ENCODE results near the gene LOC101059915.

LOC101059915 gene

DNA sequence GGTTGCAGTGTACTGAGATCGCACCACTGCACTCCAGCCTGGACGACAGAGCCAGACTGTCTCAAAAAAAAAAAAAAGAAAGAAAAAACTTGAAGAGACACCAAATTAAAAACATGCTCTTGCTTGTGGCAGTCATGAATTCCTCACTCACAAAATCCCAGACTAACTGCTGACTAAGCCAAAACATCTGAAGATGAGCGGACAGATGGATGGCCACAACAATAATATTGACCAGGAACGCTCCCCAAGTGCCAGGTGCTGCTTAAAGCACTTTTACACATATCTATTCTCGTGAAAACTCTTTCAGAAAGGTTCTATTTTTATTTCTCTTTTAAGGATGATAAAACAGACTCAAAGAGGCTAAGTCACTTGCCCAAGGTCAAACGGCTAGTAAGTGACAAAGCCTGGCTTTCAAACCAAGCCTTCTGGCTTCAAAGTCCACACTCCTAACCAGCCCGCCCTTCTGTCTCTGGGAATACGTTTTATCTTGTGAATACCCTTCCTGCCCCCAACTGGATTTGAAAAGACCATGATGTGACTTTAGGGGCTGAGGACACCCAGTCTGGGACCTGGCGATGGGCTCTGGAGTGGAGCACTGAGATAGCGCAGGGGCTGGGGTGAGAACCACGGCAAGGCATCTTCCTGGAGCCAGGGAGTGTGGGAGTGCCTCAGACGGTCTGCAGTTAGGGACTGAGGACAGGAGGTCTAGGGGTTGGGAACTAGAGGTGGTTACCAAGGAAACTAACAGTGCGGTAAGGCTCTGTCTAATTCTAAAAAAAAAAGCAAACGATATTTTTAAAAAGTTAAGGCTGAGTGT is 39.5 kb upstream of the LOC101059915 start:
- Histone ChIP-seq H3K36me3 (ENCODE audit: insufficient read depth, low read length) (no peaks in the 10 kb centered on the region), H3K4me2 (ENCODE audit: low read length) (no peak overlapping the region), H3K9ac (ENCODE audit: low read length) (no peak overlapping the region), H3K79me2 (ENCODE audit: insufficient read depth, low read length) (no peaks in the 10 kb centered on the region), H3K9me3 (ENCODE audit: low read length) (no peaks in the 10 kb centered on the region), H3K27me3 (ENCODE audit: insufficient read depth, low read length) (no peaks in the 10 kb centered on the region), H3K4me1 (ENCODE audit: insufficient read depth, low read length, severe bottlenecking) (peaks cover 15% of the 10 kb centered on the region), H2AFZ (ENCODE audit: low read length) (no peak overlapping the region), H4K20me1 (ENCODE audit: insufficient read depth, low read length) (no peaks in the 10 kb centered on the region), H3K27ac (ENCODE audit: low read depth, low read length, poor library complexity, severe bottlenecking) (no peak overlapping the region), H3F3A (ENCODE audit: insufficient read depth, low read length) (no peaks in the 10 kb centered on the region), H3K4me3 (ENCODE audit: low read depth, low read length, poor library complexity, severe bottlenecking) (no peak overlapping the region), H3K9me2 (ENCODE audit: low read depth, low read length) (no peaks in the 10 kb centered on the region)
- TF ChIP-seq, protein P1, sequence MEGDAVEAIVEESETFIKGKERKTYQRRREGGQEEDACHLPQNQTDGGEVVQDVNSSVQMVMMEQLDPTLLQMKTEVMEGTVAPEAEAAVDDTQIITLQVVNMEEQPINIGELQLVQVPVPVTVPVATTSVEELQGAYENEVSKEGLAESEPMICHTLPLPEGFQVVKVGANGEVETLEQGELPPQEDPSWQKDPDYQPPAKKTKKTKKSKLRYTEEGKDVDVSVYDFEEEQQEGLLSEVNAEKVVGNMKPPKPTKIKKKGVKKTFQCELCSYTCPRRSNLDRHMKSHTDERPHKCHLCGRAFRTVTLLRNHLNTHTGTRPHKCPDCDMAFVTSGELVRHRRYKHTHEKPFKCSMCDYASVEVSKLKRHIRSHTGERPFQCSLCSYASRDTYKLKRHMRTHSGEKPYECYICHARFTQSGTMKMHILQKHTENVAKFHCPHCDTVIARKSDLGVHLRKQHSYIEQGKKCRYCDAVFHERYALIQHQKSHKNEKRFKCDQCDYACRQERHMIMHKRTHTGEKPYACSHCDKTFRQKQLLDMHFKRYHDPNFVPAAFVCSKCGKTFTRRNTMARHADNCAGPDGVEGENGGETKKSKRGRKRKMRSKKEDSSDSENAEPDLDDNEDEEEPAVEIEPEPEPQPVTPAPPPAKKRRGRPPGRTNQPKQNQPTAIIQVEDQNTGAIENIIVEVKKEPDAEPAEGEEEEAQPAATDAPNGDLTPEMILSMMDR (IDR thresholded peaks at IDR 0.05; ENCODE audit: low read length): no peak
- TF ChIP-seq EZH2 (IDR thresholded peaks at IDR 0.05; ENCODE audit: borderline replicate concordance, low read length): no peak

DNA sequence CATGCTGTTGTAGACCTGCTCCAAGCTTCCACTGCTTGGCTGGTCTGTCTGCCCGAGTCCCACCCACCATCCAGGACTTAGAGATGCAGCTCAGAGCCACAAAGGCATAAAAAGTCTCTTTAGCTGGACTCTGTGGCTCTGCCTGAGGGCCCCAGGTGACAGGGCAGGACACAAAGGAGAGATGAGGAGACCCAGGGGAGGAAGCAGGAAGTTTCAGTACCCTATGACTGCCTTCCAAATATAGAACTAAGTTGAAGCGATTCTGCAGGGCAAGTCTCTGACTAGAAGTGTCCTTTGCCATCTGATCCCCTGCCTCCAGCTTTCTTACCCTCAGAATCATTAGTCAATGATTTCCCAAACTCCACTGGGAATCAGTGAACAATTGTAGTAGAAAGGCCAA is 37.9 kb upstream of the LOC101059915 start:
- no peak for TF ChIP-seq EZH2 (IDR thresholded peaks at IDR 0.05; ENCODE audit: borderline replicate concordance, low read length)
- TF ChIP-seq, protein P1 (IDR thresholded peaks at IDR 0.05; ENCODE audit: low read length): no peak
- Histone ChIP-seq H3K9ac (ENCODE audit: low read length) (no peak overlapping the region), H2AFZ (ENCODE audit: low read length) (no peak overlapping the region), H3K36me3 (ENCODE audit: insufficient read depth, low read length) (no peaks in the 10 kb centered on the region), H3K9me2 (ENCODE audit: low read depth, low read length) (no peaks in the 10 kb centered on the region), H3K4me2 (ENCODE audit: low read length) (no peak overlapping the region), H4K20me1 (ENCODE audit: insufficient read depth, low read length) (no peaks in the 10 kb centered on the region), H3K27me3 (ENCODE audit: insufficient read depth, low read length) (no peaks in the 10 kb centered on the region), H3K79me2 (ENCODE audit: insufficient read depth, low read length) (no peaks in the 10 kb centered on the region), H3K4me1 (ENCODE audit: insufficient read depth, low read length, severe bottlenecking) (peaks cover 6% of the 10 kb centered on the region), H3K9me3 (ENCODE audit: low read length) (no peaks in the 10 kb centered on the region), H3K4me3 (ENCODE audit: low read depth, low read length, poor library complexity, severe bottlenecking) (no peak overlapping the region), H3F3A (ENCODE audit: insufficient read depth, low read length) (no peaks in the 10 kb centered on the region), H3K27ac (ENCODE audit: low read depth, low read length, poor library complexity, severe bottlenecking) (no peak overlapping the region)

DNA sequence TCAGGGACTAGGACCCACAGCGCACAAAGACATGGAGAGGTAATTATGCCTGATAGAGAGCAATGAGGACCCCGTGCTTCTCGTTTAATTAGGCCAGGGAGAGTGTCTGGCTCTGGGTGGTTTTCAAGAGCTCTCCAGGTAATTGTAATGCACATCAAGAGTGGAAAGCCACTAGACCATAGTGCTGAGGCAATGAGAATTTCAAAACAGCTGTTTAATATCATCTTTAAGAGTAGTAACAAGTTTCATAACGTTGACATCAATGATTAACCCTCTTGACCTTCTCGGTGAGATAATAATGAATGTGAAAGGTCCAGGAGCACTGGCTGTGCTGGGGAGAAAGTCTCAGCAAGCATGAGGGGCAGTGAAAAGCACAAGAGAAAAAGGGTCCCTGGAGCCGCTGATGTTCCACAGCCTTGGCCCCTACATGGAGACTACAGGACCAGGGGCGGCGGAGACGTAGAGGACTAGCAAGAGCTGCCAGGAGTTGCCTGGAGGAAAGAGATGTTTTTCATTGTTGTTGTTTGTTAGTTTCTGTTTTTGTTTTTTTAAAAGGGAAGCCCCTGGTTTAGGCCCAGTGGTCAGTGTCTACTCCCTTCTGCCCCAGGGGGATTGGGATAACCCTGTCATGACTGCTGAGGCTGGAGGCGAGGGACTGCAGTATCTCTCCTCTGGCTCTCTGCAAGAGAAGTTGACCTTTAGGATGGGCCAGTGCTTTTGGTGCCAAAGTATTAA is 34.3 kb upstream of the LOC101059915 start:
- Histone ChIP-seq H3K9me3 (ENCODE audit: low read length) (no peaks in the 10 kb centered on the region), H3F3A (ENCODE audit: insufficient read depth, low read length) (no peaks in the 10 kb centered on the region)

More for the DNA sequence above, 34.3 kb upstream of the LOC101059915 start:
- no peaks in the 10 kb centered on the region for H3K9me2 ChIP-seq (ENCODE audit: low read depth, low read length)
- H2AFZ ChIP-seq (ENCODE audit: low read length): no peak overlapping the region
- H3K4me1 ChIP-seq (ENCODE audit: insufficient read depth, low read length, severe bottlenecking): peaks cover 24% of the 10 kb centered on the region
- no peak for TF ChIP-seq EZH2 (IDR thresholded peaks at IDR 0.05; ENCODE audit: borderline replicate concordance, low read length)
- TF ChIP-seq, protein P1 (IDR thresholded peaks at IDR 0.05; ENCODE audit: low read length): no peak
- H3K4me2 ChIP-seq (ENCODE audit: low read length): no peak overlapping the region
- H3K4me3 ChIP-seq (ENCODE audit: low read depth, low read length, poor library complexity, severe bottlenecking): no peak overlapping the region
- H3K27me3 ChIP-seq (ENCODE audit: insufficient read depth, low read length): no peaks in the 10 kb centered on the region
- no peaks in the 10 kb centered on the region for H3K79me2 ChIP-seq (ENCODE audit: insufficient read depth, low read length)
- H3K27ac ChIP-seq (ENCODE audit: low read depth, low read length, poor library complexity, severe bottlenecking): no peak overlapping the region
- no peaks in the 10 kb centered on the region for H3K36me3 ChIP-seq (ENCODE audit: insufficient read depth, low read length)
- no peaks in the 10 kb centered on the region for H4K20me1 ChIP-seq (ENCODE audit: insufficient read depth, low read length)
- H3K9ac ChIP-seq (ENCODE audit: low read length): no peak overlapping the region

Data from OCI-LY1 (cell line).